Prostate gland (tissue), 2 donors: Measurements from ENCODE around the gene EPS15.

ENCODE experiments used
- CTCF ChIP-seq, 4 experiments: fragments of 200-600 bp in 2 of 4; fragments of 450-650 bp in 2 of 4; sonication (generic) in 2 of 4; IDR thresholded peaks; 1 replicate in 3 of 4; 2 replicates in 1 of 4; pipeline ENCODE4 v1.5.1; 2016 to 2019; ENCODE audit warnings: antibody characterized with exemption in 4 of 4, mild to moderate bottlenecking in 2 of 4, moderate library complexity in 2 of 4
- POLR2AphosphoS5 ChIP-seq: sonication (generic); formaldehyde crosslinking; IDR thresholded peaks from one replicate; pipeline ENCODE4 v1.6.1; 2017; ENCODE audit warnings: antibody characterized with exemption

GRCh38 chr1:51561702-51562101 is 42.6 kb upstream of the EPS15 start:
- TF ChIP-seq POLR2AphosphoS5 = no peak
- no peak for TF ChIP-seq CTCF (IDR thresholded peaks at IDR 0.05)
